K562 (cell line): Measurements from ENCODE around the gene PGAP3. TPM values are rescaled to one million over a fixed set of nuclear protein-coding genes. Genes with fewer than 3 reads are reported as not detected.

Experiments used
- REST ChIP-seq, 2 experiments: fragments of 450-650 bp; formaldehyde crosslinking in 1 of 2; IDR thresholded peaks; 2 replicates each; pipeline versions ENCODE4 v1.4.0 to v1.6.1; 2014 to 2020; ENCODE audit warnings: mild to moderate bottlenecking in 2 of 2, borderline replicate concordance in 1 of 2, low read depth in 1 of 2
- ZNF707 ChIP-seq: fragments of 250-450 bp; sonication (Bioruptor Pico); conservative IDR thresholded peaks from 2 replicates; pipeline ENCODE4 v1.8.0; 2022; ENCODE audit warnings: inconsistent platforms, mild to moderate bottlenecking, moderate library complexity
- polyA plus RNA-seq, 8 experiments: library from polyadenylated mRNA; depleted of rRNA in 4 of 8; stranded (reverse) in 5 of 8; unstranded in 3 of 8; fragments of >200 nt; fragmentation: Nextera tagmentation in 2 of 8; fragmentation: Illumina TruSeq in 1 of 8; extraction: Ambion mirVana in 2 of 8; extraction: Trizol in 1 of 8; gene quantifications; 2 replicates each; pipeline versions ENCODE4 v1.2.1 to v1.2.3, GENCODE V29; 2011 to 2014; ENCODE audit warnings: inconsistent platforms in 1 of 8, missing spikeins in 1 of 8
- total RNA-seq, 7 experiments: library from RNA; depleted of rRNA in 6 of 7; stranded (reverse); fragments of >200 nt in 6 of 7; fragmentation: Illumina TruSeq in 2 of 7; extraction: Trizol in 2 of 7; gene quantifications; 2 replicates each; pipeline versions ENCODE4 v1.2.1 to v1.2.3, GENCODE V29; 2011 to 2021; ENCODE audit warnings: low replicate concordance in 1 of 7

The PGAP3 gene
- total and polyA plus RNA-seq, 9 of the 15 experiments (the other 6 are each of a cell fraction or from before 2014, with no cell fraction given) = 0.38 to 9.4 (median 4.5) TPM

- TF ChIP-seq REST (IDR thresholded peaks at IDR 0.05; ENCODE audit: borderline replicate concordance) (no peak), REST (CRISPR knock-in tag; IDR thresholded peaks at IDR 0.05; ENCODE audit: low read depth) (no peak), ZNF707 (CRISPR knock-in tag) (no peak)
Observed at GRCh38 chr17:39636927-39637736, 50.7 kb downstream of the PGAP3 start, which contains the start of gene STARD3 (continued).
